ENCODE data around the gene LGALSL.

Gene LGALSL

DNA sequence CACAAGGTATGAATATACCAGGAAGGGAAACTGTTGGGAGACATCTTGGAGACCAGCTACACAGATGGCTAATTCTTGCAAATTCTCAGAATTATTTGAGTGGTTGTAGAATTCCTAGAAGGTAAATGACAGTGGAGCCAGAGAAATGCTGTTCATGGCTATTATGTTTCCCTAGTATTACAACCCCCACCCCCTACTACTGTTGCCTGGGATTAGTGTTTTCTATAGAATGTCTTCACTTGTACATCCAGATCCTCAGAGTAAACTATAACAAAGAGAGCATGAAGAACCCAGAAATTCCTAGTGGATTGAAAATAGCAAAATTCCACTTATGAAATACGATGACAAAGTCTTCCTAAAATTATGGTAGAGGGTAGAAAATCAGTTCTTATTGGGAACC lies 15.3 kb downstream of the LGALSL start:
- TF ChIP-seq CTCF (IDR thresholded peaks at IDR 0.05; ENCODE audit: low read length, missing control alignments): no peak
- no peak overlapping the region for H3K4me3 ChIP-seq (replicated peaks; ENCODE audit: low read depth, low read length)
- DNase-seq (ENCODE audit: low read depth): no peak

DNA sequence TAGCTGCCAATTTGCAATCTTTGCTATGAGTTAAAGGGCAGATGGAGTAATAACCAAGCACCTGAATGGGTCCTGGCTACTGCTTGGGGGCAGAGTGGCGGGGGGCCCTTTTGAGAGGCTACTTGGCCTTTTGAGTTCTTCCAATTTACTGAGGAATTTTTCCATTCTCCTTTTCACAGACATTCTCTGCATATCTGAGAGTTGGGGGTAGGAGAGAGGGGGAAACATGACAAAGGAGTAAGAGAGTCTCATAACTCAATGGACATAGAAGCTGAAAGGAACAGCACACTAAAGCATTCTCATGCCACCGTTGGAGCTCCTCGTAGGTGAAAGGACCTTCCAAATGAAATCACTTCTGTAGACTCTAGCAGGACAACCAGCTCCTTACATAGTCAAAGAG lies 16.1 kb downstream of the LGALSL start:
- H3K4me3 ChIP-seq (replicated peaks; ENCODE audit: low read depth, low read length): no peak overlapping the region
- no peak for TF ChIP-seq CTCF (IDR thresholded peaks at IDR 0.05; ENCODE audit: low read length, missing control alignments)
- DNase-seq (ENCODE audit: low read depth): no peak

GRCh38 chr2:64470766-64471295 lies 16.9 kb downstream of the LGALSL start:
- H3K4me3 ChIP-seq (replicated peaks; ENCODE audit: low read depth, low read length): no peak overlapping the region
- DNase-seq (ENCODE audit: low read depth): no peak
- no peak for TF ChIP-seq CTCF (IDR thresholded peaks at IDR 0.05; ENCODE audit: low read length, missing control alignments)

GRCh38 chr2:64471600-64471999 lies 17.6 kb downstream of the LGALSL start:
- no peak for DNase-seq (ENCODE audit: low read depth)
- TF ChIP-seq CTCF (IDR thresholded peaks at IDR 0.05; ENCODE audit: low read length, missing control alignments): no peak
- no peak overlapping the region for H3K4me3 ChIP-seq (replicated peaks; ENCODE audit: low read depth, low read length)

DNA sequence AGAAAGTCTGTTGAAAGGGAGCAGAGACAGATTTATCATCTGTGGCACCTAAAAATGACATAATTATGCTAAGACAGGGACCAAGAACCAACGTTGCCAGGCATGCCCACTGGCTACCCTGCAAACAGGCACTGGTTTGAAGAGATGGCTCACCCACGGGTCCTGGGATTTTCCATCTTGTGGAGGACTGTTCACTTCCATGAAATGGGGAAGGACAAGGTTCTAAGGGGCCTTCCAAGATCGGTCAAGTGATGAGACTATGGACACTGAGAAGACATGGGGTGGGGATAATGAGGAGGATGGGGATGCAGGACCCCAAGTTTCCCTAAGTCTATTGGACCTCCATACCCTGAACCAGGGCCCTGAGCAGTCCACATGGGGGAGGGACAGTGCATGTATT lies 18.9 kb downstream of the LGALSL start:
- no peak for TF ChIP-seq CTCF (IDR thresholded peaks at IDR 0.05; ENCODE audit: low read length, missing control alignments)
- no peak for DNase-seq (ENCODE audit: low read depth)
- H3K4me3 ChIP-seq (replicated peaks; ENCODE audit: low read depth, low read length): no peak overlapping the region

DNA sequence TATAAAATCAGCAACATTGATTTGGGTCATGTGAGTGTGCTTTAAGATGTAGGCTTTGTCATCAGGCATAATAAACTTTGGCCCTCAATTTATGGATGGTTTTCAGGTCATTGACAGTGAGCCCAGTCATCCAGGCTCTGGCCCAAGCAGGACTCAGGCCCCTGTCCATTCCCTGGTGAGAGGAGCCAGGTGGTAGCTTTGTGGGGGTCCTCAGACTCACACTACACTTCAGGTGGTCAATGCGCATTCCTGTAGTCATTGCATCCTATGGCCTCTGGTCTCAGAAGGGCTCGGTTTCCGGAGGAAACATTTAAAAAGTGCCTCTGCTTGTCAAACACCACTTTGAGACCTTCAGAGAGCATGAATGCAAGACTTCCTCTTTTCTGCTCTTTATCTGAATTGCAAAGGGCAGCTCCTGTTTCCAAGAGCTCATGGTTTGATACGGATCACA lies 20.2 kb downstream of the LGALSL start:
- no peak for TF ChIP-seq CTCF (IDR thresholded peaks at IDR 0.05; ENCODE audit: low read length, missing control alignments)
- no peak for DNase-seq (ENCODE audit: low read depth)
- H3K4me3 ChIP-seq (replicated peaks; ENCODE audit: low read depth, low read length): no peak overlapping the region

DNA sequence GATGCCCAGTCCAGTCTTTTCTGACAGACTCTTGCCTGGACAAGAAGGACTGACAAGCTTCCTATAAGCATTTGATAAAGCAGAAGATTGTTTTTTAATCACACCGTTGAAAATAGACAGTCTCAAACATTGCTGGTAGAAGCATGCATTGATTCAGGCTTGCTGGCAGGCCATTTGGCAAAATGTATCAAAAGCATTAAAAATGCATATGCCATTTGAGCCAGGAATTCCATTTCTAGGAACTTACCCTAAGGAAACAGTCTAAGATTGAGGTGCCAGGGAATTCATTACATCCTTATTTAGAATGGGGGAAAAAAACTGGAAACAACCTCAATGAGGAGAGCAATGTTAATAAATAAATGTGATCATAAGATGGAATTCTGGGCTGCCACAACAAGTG lies 20.7 kb downstream of the LGALSL start:
- no peak for DNase-seq (ENCODE audit: low read depth)
- TF ChIP-seq CTCF (IDR thresholded peaks at IDR 0.05; ENCODE audit: low read length, missing control alignments): no peak
- no peak overlapping the region for H3K4me3 ChIP-seq (replicated peaks; ENCODE audit: low read depth, low read length)

Data from fibroblast of pulmonary artery (primary cell).